HG02970 (cell line): Measurements from ENCODE around the gene CHKB.
"Not testable (repeated sequence)": the region's sequence is repeated elsewhere in the genome, so short reads cannot be mapped to it uniquely, and the experiment has no call there.

ENCODE experiments used
- ATAC-seq: cut with Tn5 transposase; IDR thresholded peaks from one replicate; pipeline ENCODE4 v1.9.1; 2021; ENCODE audit warnings: mild to moderate bottlenecking, moderate library complexity, moderate number of reproducible peaks; ENCODE audit not compliant: unreplicated experiment, low FRiP score

CHKB gene

GRCh38 chr22:50560034-50560433, 22.6 kb downstream of the CHKB start:
- ATAC-seq: no peak

GRCh38 chr22:50556703-50557102, 25.9 kb downstream of the CHKB start:
- no peak for ATAC-seq

GRCh38 chr22:50553310-50553709, 29.3 kb downstream of the CHKB start:
- no peak for ATAC-seq

- ATAC-seq: no peak
Measured at GRCh38 chr22:50551160-50551752, 31.4 kb downstream of the CHKB start.

GRCh38 chr22:50550395-50550794, 32.3 kb downstream of the CHKB start:
- ATAC-seq: no peak

GRCh38 chr22:50548921-50549790, 33.5 kb downstream of the CHKB start:
- no peak for ATAC-seq

- ATAC-seq: no peak
Measured at GRCh38 chr22:50548040-50548920, 34.4 kb downstream of the CHKB start.

- no peak for ATAC-seq
Measured at GRCh38 chr22:50547263-50547985, 35.2 kb downstream of the CHKB start.

GRCh38 chr22:50546326-50547262, 36.1 kb downstream of the CHKB start:
- no peak for ATAC-seq

- ATAC-seq: no peak
Measured at GRCh38 chr22:50545522-50546325, 36.9 kb downstream of the CHKB start, which contains the start of gene KLHDC7B. Gene KLHDC7B (plus strand): TSS chr22:50545899. CDS start chr22:50546244, 345 bp downstream.

- ATAC-seq: no peak
Measured at GRCh38 chr22:50544746-50545253, 37.8 kb downstream of the CHKB start.

GRCh38 chr22:50544078-50544745, 38.4 kb downstream of the CHKB start:
- no peak for ATAC-seq

- no peak for ATAC-seq
Measured at GRCh38 chr22:50542416-50542927, 40.2 kb downstream of the CHKB start.

GRCh38 chr22:50541667-50542026, 41.0 kb downstream of the CHKB start:
- not testable (repeated sequence) for ATAC-seq

GRCh38 chr22:50540381-50540780, 42.3 kb downstream of the CHKB start:
- no peak for ATAC-seq

- no peak for ATAC-seq
Measured at GRCh38 chr22:50537765-50538164, 44.9 kb downstream of the CHKB start.

- no peak for ATAC-seq
Measured at GRCh38 chr22:50536226-50536625, 46.4 kb downstream of the CHKB start.
